Gastroesophageal sphincter (tissue), 3 donors: ENCODE results near the gene DLAT.

Experiments used
- POLR2A ChIP-seq, 2 donors: fragments of 450-650 bp; IDR thresholded peaks; one replicate each; pipeline ENCODE4 v1.6.1; 2017; ENCODE audit warnings: antibody characterized with exemption in 2 of 2, mild to moderate bottlenecking in 2 of 2, moderate library complexity in 1 of 2
- TF ChIP-seq, protein P1 (sequence below), 4 experiments: fragments of 200-600 bp in 2 of 4; fragments of 450-650 bp in 2 of 4; sonication (generic) in 1 of 4; IDR thresholded peaks; one replicate each; pipeline ENCODE4 v1.5.1; 2017 to 2019; ENCODE audit warnings: antibody characterized with exemption in 4 of 4, mild to moderate bottlenecking in 2 of 4, moderate library complexity in 2 of 4

DNA sequence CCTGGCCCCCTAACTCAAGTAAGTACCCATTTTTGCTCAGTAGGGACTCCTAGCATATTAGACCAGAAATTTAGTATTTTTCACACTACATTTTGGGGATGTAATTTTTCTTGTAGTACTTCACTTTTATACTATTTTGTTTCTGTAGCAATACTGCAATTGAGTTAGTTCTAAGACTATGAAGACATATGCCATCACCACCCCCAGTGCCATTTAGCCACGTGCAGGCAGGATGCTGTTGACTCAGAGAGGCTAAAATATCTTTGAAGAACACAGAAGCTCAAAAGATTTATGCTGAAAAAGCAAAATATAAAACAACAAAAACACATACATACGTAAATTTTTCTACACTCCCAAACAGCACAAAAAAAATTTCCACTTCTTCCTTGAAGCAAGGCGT lies 29.1 kb upstream of the DLAT start:
- TF ChIP-seq, protein P1, sequence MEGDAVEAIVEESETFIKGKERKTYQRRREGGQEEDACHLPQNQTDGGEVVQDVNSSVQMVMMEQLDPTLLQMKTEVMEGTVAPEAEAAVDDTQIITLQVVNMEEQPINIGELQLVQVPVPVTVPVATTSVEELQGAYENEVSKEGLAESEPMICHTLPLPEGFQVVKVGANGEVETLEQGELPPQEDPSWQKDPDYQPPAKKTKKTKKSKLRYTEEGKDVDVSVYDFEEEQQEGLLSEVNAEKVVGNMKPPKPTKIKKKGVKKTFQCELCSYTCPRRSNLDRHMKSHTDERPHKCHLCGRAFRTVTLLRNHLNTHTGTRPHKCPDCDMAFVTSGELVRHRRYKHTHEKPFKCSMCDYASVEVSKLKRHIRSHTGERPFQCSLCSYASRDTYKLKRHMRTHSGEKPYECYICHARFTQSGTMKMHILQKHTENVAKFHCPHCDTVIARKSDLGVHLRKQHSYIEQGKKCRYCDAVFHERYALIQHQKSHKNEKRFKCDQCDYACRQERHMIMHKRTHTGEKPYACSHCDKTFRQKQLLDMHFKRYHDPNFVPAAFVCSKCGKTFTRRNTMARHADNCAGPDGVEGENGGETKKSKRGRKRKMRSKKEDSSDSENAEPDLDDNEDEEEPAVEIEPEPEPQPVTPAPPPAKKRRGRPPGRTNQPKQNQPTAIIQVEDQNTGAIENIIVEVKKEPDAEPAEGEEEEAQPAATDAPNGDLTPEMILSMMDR (IDR thresholded peaks at IDR 0.05), result no peak
- TF ChIP-seq POLR2A (IDR thresholded peaks at IDR 0.05), result no peak
